GM12872 (cell line): ENCODE measurements around the gene PCDHGA8.

Experiments used
- TF ChIP-seq, protein P1 (sequence below): IDR thresholded peaks from 3 replicates; pipeline ENCODE4 v1.5.1; 2011; ENCODE audit warnings: low read depth, mild to moderate bottlenecking, low read length, moderate library complexity; ENCODE audit not compliant: insufficient read depth

The PCDHGA8 gene

GRCh38 chr5:141392429-141393198 lies at the start of gene PCDHGA8:
Gene PCDHGA8 (plus strand): TSS chr5:141392633. CDS start chr5:141392814, 181 bp downstream.
- TF ChIP-seq, protein P1, sequence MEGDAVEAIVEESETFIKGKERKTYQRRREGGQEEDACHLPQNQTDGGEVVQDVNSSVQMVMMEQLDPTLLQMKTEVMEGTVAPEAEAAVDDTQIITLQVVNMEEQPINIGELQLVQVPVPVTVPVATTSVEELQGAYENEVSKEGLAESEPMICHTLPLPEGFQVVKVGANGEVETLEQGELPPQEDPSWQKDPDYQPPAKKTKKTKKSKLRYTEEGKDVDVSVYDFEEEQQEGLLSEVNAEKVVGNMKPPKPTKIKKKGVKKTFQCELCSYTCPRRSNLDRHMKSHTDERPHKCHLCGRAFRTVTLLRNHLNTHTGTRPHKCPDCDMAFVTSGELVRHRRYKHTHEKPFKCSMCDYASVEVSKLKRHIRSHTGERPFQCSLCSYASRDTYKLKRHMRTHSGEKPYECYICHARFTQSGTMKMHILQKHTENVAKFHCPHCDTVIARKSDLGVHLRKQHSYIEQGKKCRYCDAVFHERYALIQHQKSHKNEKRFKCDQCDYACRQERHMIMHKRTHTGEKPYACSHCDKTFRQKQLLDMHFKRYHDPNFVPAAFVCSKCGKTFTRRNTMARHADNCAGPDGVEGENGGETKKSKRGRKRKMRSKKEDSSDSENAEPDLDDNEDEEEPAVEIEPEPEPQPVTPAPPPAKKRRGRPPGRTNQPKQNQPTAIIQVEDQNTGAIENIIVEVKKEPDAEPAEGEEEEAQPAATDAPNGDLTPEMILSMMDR: 0 out of 3 replicates have a peak, but pooled peaks have one; percentile 12

- TF ChIP-seq, protein P1: no peak
Observed at GRCh38 chr5:141342773-141343172, 49.7 kb upstream of the PCDHGA8 start.

DNA sequence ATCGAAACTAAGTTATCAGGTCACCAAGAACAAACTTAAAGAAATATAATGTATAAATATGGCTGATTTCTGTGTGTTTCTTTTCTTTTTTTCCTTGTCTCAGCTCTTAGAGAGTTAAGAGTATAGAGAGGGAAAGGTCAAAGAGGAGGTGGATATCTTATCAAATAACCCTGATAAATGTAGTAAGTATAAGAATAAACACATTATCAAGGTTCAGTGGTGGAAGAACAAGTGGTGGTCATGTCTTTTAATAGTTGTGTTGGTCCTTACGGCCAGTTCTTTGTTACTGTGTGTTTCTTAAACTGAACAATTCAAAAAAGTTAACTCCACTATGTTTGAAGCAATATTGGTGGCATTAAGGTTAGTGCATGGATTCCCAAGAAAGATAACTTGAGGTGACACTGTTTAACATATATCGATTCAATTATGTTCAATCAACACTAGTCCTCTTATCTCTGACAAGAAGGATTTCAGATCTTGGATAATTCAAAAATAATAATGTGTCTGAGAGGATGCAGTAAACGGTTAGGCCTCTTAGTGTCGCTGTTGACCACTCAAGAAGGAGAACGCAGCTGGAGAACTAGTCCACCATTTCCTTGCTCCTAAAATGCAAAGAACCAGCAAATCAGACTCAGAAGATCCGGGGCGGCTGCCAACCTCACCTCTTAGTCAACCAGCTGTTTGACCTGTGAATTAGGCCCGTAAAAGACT lies 49.0 kb upstream of the PCDHGA8 start, which contains the start of gene PCDHGA3:
Gene PCDHGA3, plus strand, starts transcription at position 588 of the 711 bp plus-strand sequence. CDS start 205 bp downstream, outside the sequence.
- TF ChIP-seq, protein P1: peak; percentile 33; the same call in 2 of the 3 replicates

DNA sequence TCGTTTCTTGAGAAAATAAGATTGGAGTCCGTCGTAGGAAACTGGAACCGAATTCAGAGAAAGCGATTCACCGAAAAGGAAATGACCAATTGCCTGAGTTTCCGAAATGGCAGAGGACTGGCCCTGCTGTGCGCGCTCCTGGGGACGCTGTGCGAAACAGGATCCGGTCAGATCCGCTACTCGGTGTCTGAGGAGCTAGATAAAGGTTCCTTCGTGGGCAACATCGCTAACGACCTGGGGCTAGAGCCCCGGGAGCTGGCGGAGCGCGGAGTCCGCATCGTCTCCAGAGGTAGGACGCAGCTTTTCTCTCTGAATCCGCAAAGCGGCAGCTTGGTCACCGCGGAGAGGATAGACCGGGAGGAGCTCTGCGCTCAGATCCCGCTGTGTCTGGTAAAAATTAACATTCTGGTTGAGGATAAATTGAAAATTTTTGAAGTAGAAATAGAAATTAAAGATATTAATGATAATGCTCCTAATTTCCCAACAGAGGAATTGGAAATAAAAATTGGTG lies 48.4 kb upstream of the PCDHGA8 start:
- TF ChIP-seq, protein P1: no peak

GRCh38 chr5:141345327-141345726 lies 47.1 kb upstream of the PCDHGA8 start:
- TF ChIP-seq, protein P1: no peak

DNA sequence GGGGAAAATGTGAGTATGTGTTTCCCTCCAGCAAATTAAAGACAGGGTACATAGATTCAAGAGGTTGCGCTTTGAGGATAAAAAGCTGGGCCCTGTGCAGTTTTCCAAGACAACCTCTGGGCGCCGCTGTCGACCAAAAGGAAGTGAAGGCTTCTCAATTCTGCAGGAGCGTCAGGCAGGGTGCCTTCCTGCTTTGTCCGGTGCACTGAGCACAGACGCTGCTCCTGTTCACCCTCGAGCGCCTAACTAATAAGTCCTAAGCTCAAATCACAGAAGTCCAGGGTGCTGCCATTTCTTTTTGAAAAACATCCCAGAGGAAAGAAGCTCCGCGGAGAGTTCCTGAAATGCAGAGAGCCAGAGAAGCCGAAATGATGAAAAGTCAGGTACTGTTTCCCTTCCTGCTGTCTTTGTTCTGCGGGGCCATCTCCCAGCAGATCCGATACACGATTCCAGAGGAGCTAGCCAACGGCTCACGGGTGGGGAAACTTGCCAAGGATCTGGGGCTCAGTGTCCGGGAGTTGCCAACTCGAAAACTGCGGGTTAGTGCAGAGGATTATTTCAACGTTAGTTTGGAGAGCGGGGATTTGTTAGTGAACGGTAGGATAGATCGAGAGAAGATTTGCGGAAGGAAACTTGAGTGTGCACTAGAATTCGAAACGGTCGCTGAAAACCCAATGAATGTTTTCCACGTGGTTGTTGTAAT lies 42.4 kb upstream of the PCDHGA8 start, which contains the start of gene PCDHGB1:
Gene PCDHGB1, plus strand, starts transcription at position 183 of the 703 bp plus-strand sequence. Its CDS starts 162 bp downstream, at position 345.
- TF ChIP-seq, protein P1: peak; percentile 64
